Effector CD8-positive, alpha-beta T cell (primary cell): ENCODE results near the gene RNF217.
"Not testable (repeated sequence)": the region's sequence is repeated elsewhere in the genome, so short reads cannot be mapped to it uniquely, and the experiment has no call there.

ENCODE experiments used
- DNase-seq: peaks from one replicate; lab custom pipeline; 2025; lab: John Stamatoyannopoulos, UW

RNF217 gene

GRCh38 chr6:124963416-124963785, 1.2 kb downstream of the RNF217 start:
- DNase-seq: no peak

GRCh38 chr6:124963831-124964763, 1.9 kb downstream of the RNF217 start:
- DNase-seq: no peak

- DNase-seq: no peak
Observed at GRCh38 chr6:124964764-124965105, 2.5 kb downstream of the RNF217 start.

DNA sequence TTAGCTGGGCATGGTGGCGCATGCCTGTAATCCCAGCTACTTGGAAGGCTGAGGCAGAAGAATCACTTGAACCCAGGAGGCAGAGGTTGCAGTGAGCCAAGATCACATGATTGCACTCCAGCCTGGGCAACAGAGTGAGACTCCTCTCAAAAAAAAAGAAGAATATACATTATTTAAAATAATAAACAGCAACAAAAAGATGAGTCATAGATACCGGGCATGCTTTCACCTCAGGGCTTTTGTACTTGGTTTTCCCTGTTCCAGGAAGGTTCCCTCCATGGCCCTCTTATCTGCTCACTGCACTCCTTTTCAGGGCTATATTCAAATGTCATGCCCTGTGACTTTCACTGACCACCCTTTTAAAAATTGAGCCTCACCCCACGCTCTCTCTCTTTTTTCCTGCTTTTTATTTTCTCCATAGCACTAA, 3.2 kb downstream of the RNF217 start:
- DNase-seq: not testable (repeated sequence)

DNA sequence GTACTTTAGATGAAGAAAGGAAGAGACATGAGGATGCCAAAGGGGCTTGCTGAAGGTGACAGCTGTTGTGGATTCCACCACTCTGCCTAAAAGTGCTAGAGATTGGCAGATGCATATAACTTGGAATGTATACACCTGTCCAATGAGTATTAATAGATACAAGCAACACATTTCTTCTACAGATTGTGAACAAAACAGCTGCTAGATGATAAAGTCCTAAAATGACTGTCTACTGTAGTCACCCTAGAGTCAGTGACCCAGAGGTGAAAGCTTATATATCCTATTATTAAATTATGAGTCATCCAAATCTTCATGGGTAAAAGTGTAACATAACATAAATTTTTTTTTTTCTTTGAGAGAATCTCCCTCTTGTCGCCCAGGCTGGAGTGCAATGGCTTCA, 5.2 kb downstream of the RNF217 start:
- no peak for DNase-seq

DNA sequence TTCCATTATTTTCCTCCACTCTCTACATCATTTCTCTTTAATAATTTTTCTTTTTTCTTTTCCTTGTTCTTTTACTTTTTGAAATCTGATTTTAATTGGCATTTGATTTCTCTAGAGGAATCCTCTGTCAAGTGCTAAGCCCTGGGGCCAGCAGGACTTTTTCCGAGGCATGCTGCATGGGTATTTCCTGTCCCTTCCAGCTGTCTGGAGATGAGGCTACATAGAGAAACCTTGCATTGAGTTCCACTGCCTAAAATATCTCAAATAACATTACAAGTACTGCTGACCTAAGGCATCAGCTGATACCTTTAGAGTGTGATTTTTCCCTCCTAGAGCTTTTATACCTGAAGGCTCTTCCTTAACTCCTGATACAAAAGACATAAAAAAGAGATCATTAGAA, 6.2 kb downstream of the RNF217 start:
- DNase-seq: no peak

DNA sequence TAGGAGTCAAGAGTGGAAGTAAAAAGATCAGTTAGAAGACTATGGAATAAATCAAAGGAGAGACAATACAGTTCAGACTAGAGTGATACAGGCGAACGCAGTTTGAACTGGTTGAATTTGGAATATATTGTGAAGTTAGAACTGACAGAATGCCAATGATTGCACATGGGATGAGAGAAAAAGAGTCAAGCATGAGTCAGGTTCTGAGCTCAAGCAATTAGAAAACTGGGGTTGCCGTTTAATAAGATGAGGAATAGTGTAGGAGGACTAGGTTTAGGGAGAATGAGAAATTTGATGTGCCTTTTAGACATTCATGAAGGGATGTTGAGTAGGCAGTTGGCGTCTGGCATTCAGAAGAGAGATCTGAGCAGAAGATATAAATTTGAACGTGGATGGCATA, 8.0 kb downstream of the RNF217 start:
- no peak for DNase-seq

DNA sequence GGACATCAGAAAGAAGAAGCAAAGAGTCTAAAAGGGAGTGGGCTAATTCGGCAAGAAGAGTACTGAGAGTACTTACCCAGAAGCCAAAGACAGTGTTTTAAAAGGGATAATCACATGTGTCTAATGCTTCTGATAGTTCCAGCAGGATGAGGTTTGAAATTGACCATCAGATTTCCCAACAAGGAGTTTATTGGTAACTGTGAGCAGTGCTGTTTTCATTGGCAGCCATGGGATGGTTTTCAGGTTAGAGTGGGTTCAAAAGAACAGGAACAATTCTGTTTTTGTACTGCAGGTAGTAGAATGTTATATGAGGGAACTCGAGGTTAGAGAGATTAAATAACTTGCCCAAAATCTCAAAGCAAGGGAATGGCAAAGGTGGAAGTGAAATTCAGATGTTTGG, 8.5 kb downstream of the RNF217 start:
- DNase-seq: no peak

DNA sequence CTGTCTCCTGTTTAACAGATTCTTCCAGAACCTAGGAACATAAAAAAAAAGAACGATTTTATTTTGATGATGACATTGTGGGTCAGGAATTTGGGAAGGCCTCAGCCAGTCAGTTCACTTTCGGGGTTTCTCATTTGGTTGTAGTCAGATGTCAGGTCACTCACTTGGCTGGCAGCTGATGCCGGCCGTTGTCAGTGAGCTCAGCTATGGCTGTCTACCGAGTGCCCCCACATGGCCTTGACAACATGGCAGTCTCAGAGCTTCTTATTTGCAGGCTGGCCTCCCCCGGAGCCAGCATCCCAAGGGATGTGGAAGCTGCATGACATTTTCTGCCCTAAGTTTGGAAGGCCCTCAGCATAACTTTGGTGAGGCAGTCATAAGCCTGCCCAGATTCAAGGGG, 11.5 kb downstream of the RNF217 start:
- no peak for DNase-seq

DNA sequence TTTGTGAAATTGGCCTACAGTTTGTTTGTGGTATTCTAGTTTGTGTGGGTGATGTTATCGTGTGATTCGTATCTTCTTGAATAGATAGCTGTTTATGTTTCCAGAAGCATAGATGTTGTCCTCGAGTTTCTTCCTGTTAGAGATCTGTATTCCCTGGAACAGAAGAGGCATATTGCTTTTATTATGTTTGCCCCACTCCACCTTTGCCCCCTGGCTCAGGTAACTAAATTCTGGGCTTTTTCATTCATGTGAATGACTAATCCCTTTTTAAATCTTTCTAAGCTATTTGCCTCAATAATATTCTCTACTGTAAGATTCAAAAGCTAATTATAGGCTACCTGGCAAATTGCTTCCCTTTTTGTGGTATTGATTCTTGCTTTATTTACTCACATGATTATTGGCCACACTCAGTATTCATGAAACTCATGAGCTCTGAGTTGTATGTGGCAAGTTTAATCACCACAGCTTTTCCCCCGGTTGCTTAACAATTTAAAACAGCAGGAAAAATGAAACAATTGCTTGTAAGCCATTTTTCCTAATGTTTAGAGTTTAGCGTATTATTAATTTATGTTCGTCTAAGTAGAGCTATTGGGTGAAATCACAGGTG, 12.6 kb downstream of the RNF217 start:
- DNase-seq: no peak

DNA sequence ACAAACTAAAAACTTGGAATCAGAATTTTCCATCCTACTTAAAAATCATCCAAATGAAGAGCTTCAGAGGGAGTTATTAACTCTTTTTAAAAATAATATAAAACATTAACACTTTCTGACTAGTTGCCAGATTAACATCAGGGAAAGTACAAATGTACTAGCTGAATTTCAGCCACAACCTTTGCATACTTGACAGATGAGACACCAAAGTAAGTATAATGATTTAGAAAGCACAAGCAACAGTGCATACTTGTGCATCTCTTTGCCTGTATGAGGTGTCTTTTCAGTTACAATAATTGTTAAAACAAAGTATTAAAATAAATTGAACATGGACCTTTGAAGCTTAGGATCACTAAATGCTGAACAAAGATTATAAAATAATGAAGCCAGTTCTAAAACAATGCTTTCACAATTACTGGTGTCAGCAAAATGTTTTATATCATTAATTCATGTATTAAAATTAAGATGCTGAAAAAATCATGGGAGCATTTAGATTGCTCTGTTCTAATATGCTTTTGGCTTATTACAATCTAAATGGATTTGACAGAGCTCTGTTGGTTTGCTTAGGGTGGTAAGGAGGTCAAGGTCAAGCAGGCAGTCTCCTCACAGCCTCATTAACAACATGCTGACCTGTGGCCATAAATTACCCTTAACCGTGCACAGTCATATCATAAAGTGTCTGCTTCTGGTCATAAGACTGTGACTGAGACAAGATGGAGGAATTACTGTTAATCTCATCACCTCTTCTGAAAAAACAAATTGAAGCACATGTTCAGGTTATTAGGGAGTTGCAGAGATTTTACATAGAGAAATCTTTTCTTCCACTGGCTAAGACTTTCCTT, 15.1 kb downstream of the RNF217 start:
- DNase-seq: no peak

GRCh38 chr6:124978451-124979293, 16.4 kb downstream of the RNF217 start:
- DNase-seq: no peak

- DNase-seq: no peak
Observed at GRCh38 chr6:124979294-124979678, 17.0 kb downstream of the RNF217 start.

DNA sequence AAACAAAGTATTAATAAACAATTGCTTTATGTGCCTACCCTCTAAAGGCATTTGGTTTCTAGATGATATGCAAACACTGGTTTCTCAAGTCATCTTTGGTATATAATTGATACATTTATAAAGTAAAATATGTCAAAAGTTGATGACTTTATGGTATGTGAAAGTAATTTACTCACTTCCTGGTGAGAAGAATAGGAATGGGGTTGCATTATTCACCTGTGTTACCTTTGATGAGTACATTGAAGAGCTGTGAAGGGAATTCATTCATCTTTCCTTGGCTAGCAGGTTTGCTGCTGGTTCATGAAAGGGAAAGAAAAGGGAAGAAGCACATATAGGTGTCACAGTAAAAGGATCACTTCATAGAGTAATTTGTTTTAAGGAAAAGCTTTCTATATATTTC, 20.4 kb downstream of the RNF217 start:
- DNase-seq: no peak

DNA sequence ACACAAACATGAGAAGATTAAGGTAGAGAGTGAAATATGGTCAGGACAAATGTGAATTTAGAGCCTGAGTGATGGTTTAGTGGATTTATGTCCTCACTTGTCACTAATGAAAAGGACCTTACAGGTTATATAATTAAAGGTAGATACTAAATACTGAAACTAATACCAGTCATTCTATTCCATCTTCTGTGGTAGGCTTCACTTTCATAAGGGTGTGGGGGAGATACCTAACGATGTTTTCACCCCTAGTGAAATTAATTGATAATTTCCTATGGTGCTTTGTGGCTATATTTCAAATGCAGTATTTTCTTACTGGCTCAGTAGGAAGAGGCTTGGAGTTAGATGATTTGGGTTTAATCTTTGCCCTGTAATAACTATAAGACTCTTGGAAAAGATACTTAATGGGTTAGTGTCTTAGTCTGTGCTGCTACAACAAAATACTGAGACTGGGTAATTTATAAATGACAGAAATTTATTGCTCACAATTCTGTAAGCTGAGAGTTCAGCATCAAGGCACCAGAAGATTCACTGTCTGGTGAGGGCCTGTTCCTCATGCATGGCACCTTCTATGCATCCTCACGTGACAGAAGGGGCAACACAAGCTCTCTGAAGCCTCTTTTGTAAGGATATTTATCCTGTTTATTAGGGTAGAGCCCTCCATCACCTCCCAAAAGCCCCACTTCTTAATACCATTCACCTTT, 21.3 kb downstream of the RNF217 start:
- DNase-seq: no peak

DNA sequence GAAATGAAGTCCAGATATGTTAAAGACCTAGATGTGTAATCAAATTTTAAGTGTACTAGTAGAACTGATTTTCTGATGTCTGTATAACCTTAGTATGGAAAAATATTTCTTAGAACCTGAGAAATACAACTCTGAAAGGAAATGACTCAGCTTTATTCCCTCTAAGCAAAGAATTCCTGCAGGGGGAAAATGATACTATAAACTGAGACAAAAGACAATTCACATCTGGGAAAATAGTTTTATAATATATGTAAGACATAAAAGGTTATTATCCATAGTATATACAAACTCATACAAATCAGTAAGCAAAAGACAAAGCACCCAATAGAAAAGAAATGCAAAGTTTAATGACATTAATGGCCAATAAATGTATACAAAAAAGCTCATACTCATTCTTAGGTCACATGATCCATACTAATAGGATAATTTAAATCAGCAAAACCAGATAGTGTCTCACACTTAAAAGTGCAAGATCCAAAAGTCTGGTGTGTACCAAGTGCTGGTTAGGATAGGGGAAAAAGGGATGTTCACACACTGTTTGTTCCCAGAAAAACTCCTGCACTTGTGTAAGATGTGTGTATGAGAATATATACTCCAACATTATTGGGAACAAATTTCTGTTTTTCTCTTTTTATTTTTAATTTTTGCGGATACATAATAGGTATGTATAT, 22.6 kb downstream of the RNF217 start:
- no peak for DNase-seq

- DNase-seq: no peak
Observed at GRCh38 chr6:124986164-124986563, 23.9 kb downstream of the RNF217 start.

GRCh38 chr6:124987291-124987690, 25.1 kb downstream of the RNF217 start:
- DNase-seq: no peak

GRCh38 chr6:124987999-124988591, 25.9 kb downstream of the RNF217 start:
- DNase-seq: no peak
